ENCODE measurements around the gene TLE2. TPM values are rescaled to one million over a fixed set of nuclear protein-coding genes. Genes with fewer than 3 reads are reported as not detected.
A peak's percentile ranks its signal among the peaks of the same experiment; 100 is the strongest.

TLE2 gene
- polyA plus RNA-seq, 3 donors: not detected

GRCh38 chr19:3035542-3036118 lies 6.5 kb upstream of the TLE2 start:
- TF ChIP-seq CTCF (IDR thresholded peaks at IDR 0.05): no peak
- peak overlapping the region; percentile 83 for H3K27ac ChIP-seq (ENCODE audit: low read depth in 1 of 2, low read length in 2 of 2)
- H3K4me3 ChIP-seq (replicated peaks in 1 of 3; ENCODE audit: low read depth in 2 of 3, low read length in 3 of 3): peak overlapping the region; percentile 53 to 80 (median 63)
- peak overlapping the region; percentile 58 for H3K9ac ChIP-seq (ENCODE audit: insufficient read depth, low read length, poor library complexity, severe bottlenecking)
- WGBS (ENCODE audit: insufficient coverage): 0% methylated on average over 19 of the region's 29 CpGs
- H3K4me1 ChIP-seq (ENCODE audit: control insufficient read depth in 1 of 2, insufficient read depth in 2 of 2, low read length in 2 of 2): peaks cover 18 to 25% of the 10 kb centered on the region in 2 donors
- Mint-ChIP-seq H3K27me3 (ENCODE audit: low read depth in 3 of 3) (peaks cover 35 to 60% (median 56%) of the 10 kb centered on the region in 3 donors), H3K27ac (peak overlapping the region; percentile 92 to 98 (median 95)), H3K36me3 (no peaks in the 10 kb centered on the region), H3K4me1 (peaks cover 15% of the 10 kb centered on the region), H3K9me3 (peaks cover 0 to 4% (median 3%) of the 10 kb centered on the region in 7 donors), H3K4me3 (peak overlapping the region; percentile 88 to 95)
- intact Hi-C loops (cut with micrococcal nuclease): loop anchor here (5.0 to 10.0 kb wide), 3 partner anchors 58 to 193 kb away; partner anchors contain the start of genes TLE6 (in 2 of the 2) and ZNF555 (in 1 of the 2)
- H3K4me2 ChIP-seq (replicated peaks; ENCODE audit: extremely low read depth, low read length, poor library complexity, severe bottlenecking): peak overlapping the region; percentile 99
- H3K27me3 ChIP-seq (ENCODE audit: control insufficient read depth in 2 of 2, insufficient read depth in 2 of 2, low read length in 2 of 2): peaks cover 3 to 34% of the 10 kb centered on the region in 2 donors
- no peaks in the 10 kb centered on the region for H4K20me1 ChIP-seq (ENCODE audit: insufficient read depth, low read length)
- H2AFZ ChIP-seq (ENCODE audit: insufficient read depth, low read depth, low read length, poor library complexity, severe bottlenecking): peak overlapping the region; percentile 89
- DNase-seq: peak; percentile 97 to 99 (median 97)
- H3K79me2 ChIP-seq (ENCODE audit: insufficient read depth, low read length): no peaks in the 10 kb centered on the region
- peaks cover 0 to 6% of the 10 kb centered on the region in 2 donors for H3K9me3 ChIP-seq (replicated peaks in 1 of 2; ENCODE audit: control insufficient read depth in 1 of 2, insufficient read depth in 1 of 2, low read length in 2 of 2)
- H3K36me3 ChIP-seq (replicated peaks in 1 of 2; ENCODE audit: control insufficient read depth in 1 of 2, insufficient read depth in 2 of 2, low read length in 2 of 2): no peaks in the 10 kb centered on the region

GRCh38 chr19:3034656-3035541 lies 5.8 kb upstream of the TLE2 start:
- peaks cover 15% of the 10 kb centered on the region for H3K4me1 Mint-ChIP-seq
- peak; percentile 16 to 60 (median 30) for DNase-seq
- peak overlapping the region; percentile 92 to 98 (median 95) for H3K27ac Mint-ChIP-seq
- peak overlapping the region; percentile 58 for H3K9ac ChIP-seq (ENCODE audit: insufficient read depth, low read length, poor library complexity, severe bottlenecking)
- H3K27ac ChIP-seq (ENCODE audit: low read depth in 1 of 2, low read length in 2 of 2): peak overlapping the region; percentile 83
- peaks cover 43 to 62% (median 60%) of the 10 kb centered on the region in 3 donors for H3K27me3 Mint-ChIP-seq (ENCODE audit: low read depth in 3 of 3)
- peak overlapping the region; percentile 88 to 95 for H3K4me3 Mint-ChIP-seq
- intact Hi-C loops (cut with micrococcal nuclease): loop anchor here (5.0 to 10.0 kb wide), 3 partner anchors 58 to 193 kb away; partner anchors contain the start of genes TLE6 (in 2 of the 2) and ZNF555 (in 1 of the 2)
- WGBS (ENCODE audit: insufficient coverage): 3% methylated on average over 12 of the region's 28 CpGs
- H3K27me3 ChIP-seq (ENCODE audit: control insufficient read depth in 2 of 2, insufficient read depth in 2 of 2, low read length in 2 of 2): peaks cover 7 to 41% of the 10 kb centered on the region in 2 donors
- H3K36me3 ChIP-seq (replicated peaks in 1 of 2; ENCODE audit: control insufficient read depth in 1 of 2, insufficient read depth in 2 of 2, low read length in 2 of 2): no peaks in the 10 kb centered on the region
- TF ChIP-seq CTCF (IDR thresholded peaks at IDR 0.05): no peak
- no peaks in the 10 kb centered on the region for H3K79me2 ChIP-seq (ENCODE audit: insufficient read depth, low read length)
- no peaks in the 10 kb centered on the region for H4K20me1 ChIP-seq (ENCODE audit: insufficient read depth, low read length)
- peaks cover 0 to 13% of the 10 kb centered on the region in 2 donors for H3K9me3 ChIP-seq (replicated peaks in 1 of 2; ENCODE audit: control insufficient read depth in 1 of 2, insufficient read depth in 1 of 2, low read length in 2 of 2)
- peak overlapping the region; percentile 48 to 80 (median 63) for H3K4me3 ChIP-seq (replicated peaks in 1 of 3; ENCODE audit: low read depth in 2 of 3, low read length in 3 of 3)
- H3K4me2 ChIP-seq (replicated peaks; ENCODE audit: extremely low read depth, low read length, poor library complexity, severe bottlenecking): peak overlapping the region; percentile 99
- H2AFZ ChIP-seq (ENCODE audit: insufficient read depth, low read depth, low read length, poor library complexity, severe bottlenecking): peak overlapping the region; percentile 89
- H3K9me3 Mint-ChIP-seq: peaks cover 0 to 9% (median 4%) of the 10 kb centered on the region in 7 donors
- peaks cover 0 to 2% of the 10 kb centered on the region in 2 donors for H3K36me3 Mint-ChIP-seq
- peaks cover 18 to 25% of the 10 kb centered on the region in 2 donors for H3K4me1 ChIP-seq (ENCODE audit: control insufficient read depth in 1 of 2, insufficient read depth in 2 of 2, low read length in 2 of 2)

All from CD14-positive monocyte (primary cell).